ENCODE measurements around the gene MTF2. TPM values are rescaled to one million over a fixed set of nuclear protein-coding genes. Genes with fewer than 3 reads are reported as not detected.
A peak's percentile ranks its signal among the peaks of the same experiment; 100 is the strongest.

Gene MTF2
- total RNA-seq, 1 experiment from 2014 or later: 47.1 TPM

- TF ChIP-seq CTCF (IDR thresholded peaks at IDR 0.05; ENCODE audit: unreplicated experiment): no peak
- no peak overlapping the region for H3K27ac Mint-ChIP-seq (ENCODE audit: unreplicated experiment)
- no peaks in the 10 kb centered on the region for H3K9me3 Mint-ChIP-seq (ENCODE audit: low read depth, unreplicated experiment)
- intact Hi-C loops (cut with micrococcal nuclease; ENCODE audit: unreplicated experiment): no loop called here
- CTCF ChIA-PET: no interaction called here
- H3K36me3 Mint-ChIP-seq (ENCODE audit: insufficient read depth, unreplicated experiment): no peaks in the 10 kb centered on the region
- H3K27me3 Mint-ChIP-seq (ENCODE audit: unreplicated experiment): peaks cover 37% of the 10 kb centered on the region
- peak; percentile 21 for DNase-seq
- no peak overlapping the region for H3K4me3 Mint-ChIP-seq (ENCODE audit: low read depth, unreplicated experiment)
- H3K4me1 Mint-ChIP-seq (ENCODE audit: low read depth, unreplicated experiment): no peaks in the 10 kb centered on the region
- no TSS peak for BruUV-seq (replicated peaks)
Observed at GRCh38 chr1:93056214-93056613, 22.9 kb upstream of the MTF2 start.

GRCh38 chr1:93056649-93057048 lies 22.4 kb upstream of the MTF2 start:
- no peaks in the 10 kb centered on the region for H3K9me3 Mint-ChIP-seq (ENCODE audit: low read depth, unreplicated experiment)
- BruUV-seq (replicated peaks): no TSS peak

GRCh38 chr1:93061895-93062792 lies 16.9 kb upstream of the MTF2 start:
- TF ChIP-seq CTCF (IDR thresholded peaks at IDR 0.05; ENCODE audit: unreplicated experiment): peak; percentile 51
- Mint-ChIP-seq H3K27ac (ENCODE audit: unreplicated experiment) (no peak overlapping the region), H3K36me3 (ENCODE audit: insufficient read depth, unreplicated experiment) (no peaks in the 10 kb centered on the region), H3K4me1 (ENCODE audit: low read depth, unreplicated experiment) (no peaks in the 10 kb centered on the region), H3K9me3 (ENCODE audit: low read depth, unreplicated experiment) (no peaks in the 10 kb centered on the region), H3K27me3 (ENCODE audit: unreplicated experiment) (peaks cover 13% of the 10 kb centered on the region), H3K4me3 (ENCODE audit: low read depth, unreplicated experiment) (no peak overlapping the region)
- CTCF ChIA-PET: interaction anchor here (0.6 to 1.5 kb wide), 7 partner anchors 17 to 560 kb away, joined by 3 to 8 read pairs (median 4); partner anchors contain the start of genes DIPK1A and MTF2
- DNase-seq: peak; percentile 47
- intact Hi-C loops (cut with micrococcal nuclease; ENCODE audit: unreplicated experiment): loop anchor here (1.0 to 2.0 kb wide), 3 partner anchors 41 to 203 kb away; no protein-coding TSS in a partner anchor
- no TSS peak for BruUV-seq (replicated peaks)

More at GRCh38 chr1:93056649-93057048, 22.4 kb upstream of the MTF2 start:
- H3K4me1 Mint-ChIP-seq (ENCODE audit: low read depth, unreplicated experiment): no peaks in the 10 kb centered on the region
- intact Hi-C loops (cut with micrococcal nuclease; ENCODE audit: unreplicated experiment): no loop called here
- TF ChIP-seq CTCF (IDR thresholded peaks at IDR 0.05; ENCODE audit: unreplicated experiment): no peak
- H3K27ac Mint-ChIP-seq (ENCODE audit: unreplicated experiment): no peak overlapping the region
- no peak overlapping the region for H3K4me3 Mint-ChIP-seq (ENCODE audit: low read depth, unreplicated experiment)
- CTCF ChIA-PET: no interaction called here
- no peaks in the 10 kb centered on the region for H3K36me3 Mint-ChIP-seq (ENCODE audit: insufficient read depth, unreplicated experiment)
- no peak for DNase-seq
- peaks cover 37% of the 10 kb centered on the region for H3K27me3 Mint-ChIP-seq (ENCODE audit: unreplicated experiment)

GRCh38 chr1:93076268-93076667 lies 2.8 kb upstream of the MTF2 start:
- Mint-ChIP-seq H3K9me3 (ENCODE audit: low read depth, unreplicated experiment) (no peaks in the 10 kb centered on the region), H3K36me3 (ENCODE audit: insufficient read depth, unreplicated experiment) (peaks cover 30% of the 10 kb centered on the region), H3K27ac (ENCODE audit: unreplicated experiment) (no peak overlapping the region), H3K4me3 (ENCODE audit: low read depth, unreplicated experiment) (no peak overlapping the region), H3K4me1 (ENCODE audit: low read depth, unreplicated experiment) (peaks cover 10% of the 10 kb centered on the region), H3K27me3 (ENCODE audit: unreplicated experiment) (no peaks in the 10 kb centered on the region)
- BruUV-seq (replicated peaks): no TSS peak
- CTCF ChIA-PET: no interaction called here
- no peak for DNase-seq
- TF ChIP-seq CTCF (IDR thresholded peaks at IDR 0.05; ENCODE audit: unreplicated experiment): no peak
- intact Hi-C loops (cut with micrococcal nuclease; ENCODE audit: unreplicated experiment): no loop called here

Measured in Calu3 (cell line).